HT1080 (cell line): ENCODE measurements around the gene CIART. TPM values are rescaled to one million over a fixed set of nuclear protein-coding genes. Genes with fewer than 3 reads are reported as not detected.
A peak's percentile ranks its signal among the peaks of the same experiment; 100 is the strongest.
"Not testable (repeated sequence)": the region's sequence is repeated elsewhere in the genome, so short reads cannot be mapped to it uniquely, and the experiment has no call there.

ENCODE experiments used
- DNase-seq: peaks from one replicate; pipeline ENCODE4 v3.0.0-alpha.2; 2015; ENCODE audit warnings: low read depth
- small RNA-seq: library from RNA; depleted of rRNA; stranded (forward); fragments of <200 nt; gene quantifications from one replicate; pipeline ENCODE3, GENCODE V24; 2014
- total RNA-seq: library from RNA; depleted of rRNA; stranded (reverse); fragments of >200 nt; shearing (Covaris generic); gene quantifications from 2 replicates; pipeline ENCODE4 v1.2.3, GENCODE V29; 2014; rRNA removed

Gene CIART
- total RNA-seq, 1 experiment from 2014 or later, result 5.7 TPM

DNA sequence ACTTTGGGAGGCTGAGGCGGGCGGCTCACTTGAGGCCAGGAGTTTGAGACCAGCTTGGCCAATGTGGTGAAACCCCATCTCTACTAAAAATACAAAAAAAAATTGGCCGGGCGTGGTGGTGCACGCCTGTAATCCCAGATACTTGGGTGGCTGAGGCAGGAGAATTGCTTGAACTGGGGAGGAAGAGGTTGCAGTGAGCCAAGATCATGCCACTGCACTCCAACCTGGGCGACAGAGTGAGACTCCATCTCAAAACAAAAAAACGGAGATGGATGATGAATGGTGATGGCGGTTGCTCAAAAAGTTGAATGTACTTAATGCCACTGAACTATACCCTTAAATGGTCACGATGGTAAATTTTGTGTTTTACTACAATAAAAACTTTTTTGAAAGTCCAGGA, 26.2 kb downstream of the CIART start:
- DNase-seq, result not testable (repeated sequence)

DNA sequence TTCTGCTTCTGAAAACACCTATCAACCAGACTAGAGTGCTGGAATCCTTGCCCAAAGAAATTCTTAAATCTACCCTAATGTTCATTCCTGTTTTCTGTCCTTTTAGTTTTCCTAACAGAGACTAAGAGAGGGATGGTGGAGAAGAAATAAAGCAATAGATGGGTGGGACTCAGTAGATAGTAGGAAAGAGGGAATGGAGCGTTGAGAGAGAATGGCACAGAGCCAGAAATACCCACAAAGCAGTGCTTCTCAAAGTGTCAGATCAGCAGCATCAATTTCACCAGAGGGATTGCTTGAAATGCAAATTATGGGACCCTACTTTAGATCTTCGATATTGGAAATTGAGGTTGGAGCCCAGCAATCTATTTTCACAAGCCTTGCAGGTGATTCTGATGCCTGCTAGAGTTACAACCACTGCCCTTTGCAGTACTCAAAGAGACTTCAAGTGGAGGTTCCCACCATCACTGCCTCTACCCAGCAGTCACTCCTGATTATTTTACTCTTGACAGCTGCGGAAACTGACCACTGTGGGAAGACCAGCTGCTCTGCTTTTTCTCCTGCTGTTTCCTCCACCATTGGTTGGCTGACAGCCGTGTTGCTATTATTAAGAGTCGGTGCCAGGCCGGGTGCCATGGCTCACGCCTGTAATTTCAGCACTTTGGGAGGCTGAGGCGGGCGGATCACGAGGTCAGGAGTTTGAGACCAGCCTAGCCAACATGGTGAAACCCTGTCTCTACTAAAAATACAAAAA, 27.6 kb downstream of the CIART start:
- no peak for DNase-seq

DNA sequence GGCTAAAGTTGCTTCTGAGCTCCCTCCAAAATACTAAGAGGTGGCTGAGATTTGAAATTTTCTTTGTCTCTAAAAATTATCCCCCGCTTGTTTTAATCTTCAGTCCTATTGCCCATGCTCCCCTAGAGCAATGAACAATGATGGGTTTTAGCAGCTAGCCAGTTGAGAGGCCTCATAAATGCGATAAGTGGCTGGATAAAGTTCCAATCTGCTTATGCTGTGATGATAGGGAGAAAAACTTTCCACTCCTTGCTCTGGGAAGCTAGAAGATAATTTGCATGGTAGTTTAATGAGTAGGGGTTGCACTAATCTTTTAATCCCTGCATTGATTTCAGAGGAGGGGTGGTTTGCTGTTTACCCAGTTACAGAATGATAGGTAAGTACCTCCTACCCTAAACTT, 29.4 kb downstream of the CIART start:
- no peak for DNase-seq

DNA sequence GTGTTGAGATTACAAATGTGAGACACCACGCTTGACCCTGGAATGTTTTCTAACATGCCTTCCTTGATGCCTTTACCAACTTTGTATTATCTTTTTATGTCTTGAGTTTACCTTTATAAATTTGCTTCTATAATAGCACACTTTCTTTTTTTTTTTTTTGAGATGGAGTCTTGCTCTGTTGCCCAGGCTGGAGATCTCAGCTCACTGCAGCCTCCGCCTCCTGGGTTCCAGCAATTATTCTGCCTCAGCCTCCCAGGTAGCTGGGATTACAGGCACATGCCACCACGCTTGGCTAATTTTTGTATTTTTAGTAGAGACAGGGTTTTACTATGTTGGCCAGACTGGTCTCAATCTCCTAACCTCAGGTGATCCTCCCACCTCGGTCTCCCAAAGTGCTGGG, 32.3 kb downstream of the CIART start:
- not testable (repeated sequence) for DNase-seq

DNA sequence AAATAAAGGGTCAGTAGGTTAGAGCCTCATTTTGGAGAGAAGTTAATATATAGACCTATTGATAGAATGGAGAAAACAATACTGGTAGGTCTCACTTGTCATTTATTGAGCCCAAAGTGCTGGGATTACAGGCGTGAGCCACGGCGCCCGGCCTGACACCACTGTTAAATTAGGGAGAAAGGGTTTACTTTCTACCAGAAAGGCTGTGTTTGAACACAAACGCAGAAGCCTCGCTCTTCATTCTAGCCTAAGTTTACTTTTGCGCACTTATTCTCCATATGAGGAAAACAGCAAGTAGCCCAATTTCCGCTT, 38.3 kb downstream of the CIART start:
- no peak for DNase-seq

DNA sequence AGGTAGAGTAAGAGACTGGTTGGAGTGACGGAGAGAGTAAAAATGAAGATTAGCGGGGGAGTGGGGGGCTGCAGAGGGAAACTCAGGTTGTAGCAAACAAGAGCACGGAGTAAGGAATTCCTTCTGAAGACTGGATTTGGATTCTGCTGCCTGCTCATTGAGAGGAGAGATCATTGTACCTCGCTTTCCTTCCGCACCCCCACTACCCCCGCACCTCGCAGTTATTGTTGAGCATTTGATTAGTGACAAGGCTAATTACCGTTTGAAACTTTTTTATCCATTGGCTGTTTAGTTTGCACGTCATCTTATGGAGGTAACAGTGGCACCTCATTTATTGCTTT, 39.4 kb downstream of the CIART start:
- no peak for DNase-seq

DNA sequence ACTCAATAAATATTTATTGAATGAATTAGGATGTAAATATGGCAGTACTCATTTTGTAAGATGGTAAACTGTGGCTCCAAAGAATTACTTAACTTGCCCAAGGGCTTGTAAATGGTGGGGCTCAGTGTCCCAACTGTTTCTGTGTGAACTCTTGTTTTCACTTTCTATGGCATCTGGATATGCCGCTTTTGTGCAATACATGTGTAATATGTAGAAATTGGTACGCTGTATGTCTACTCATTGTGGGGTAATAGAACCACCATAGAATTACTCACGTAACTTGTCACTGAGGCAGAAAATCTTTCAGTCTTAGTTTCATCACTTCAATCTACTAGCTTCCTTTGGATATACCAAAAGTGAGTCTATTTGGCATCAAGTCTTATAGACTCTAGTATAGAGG, 40.0 kb downstream of the CIART start:
- no peak for DNase-seq

DNA sequence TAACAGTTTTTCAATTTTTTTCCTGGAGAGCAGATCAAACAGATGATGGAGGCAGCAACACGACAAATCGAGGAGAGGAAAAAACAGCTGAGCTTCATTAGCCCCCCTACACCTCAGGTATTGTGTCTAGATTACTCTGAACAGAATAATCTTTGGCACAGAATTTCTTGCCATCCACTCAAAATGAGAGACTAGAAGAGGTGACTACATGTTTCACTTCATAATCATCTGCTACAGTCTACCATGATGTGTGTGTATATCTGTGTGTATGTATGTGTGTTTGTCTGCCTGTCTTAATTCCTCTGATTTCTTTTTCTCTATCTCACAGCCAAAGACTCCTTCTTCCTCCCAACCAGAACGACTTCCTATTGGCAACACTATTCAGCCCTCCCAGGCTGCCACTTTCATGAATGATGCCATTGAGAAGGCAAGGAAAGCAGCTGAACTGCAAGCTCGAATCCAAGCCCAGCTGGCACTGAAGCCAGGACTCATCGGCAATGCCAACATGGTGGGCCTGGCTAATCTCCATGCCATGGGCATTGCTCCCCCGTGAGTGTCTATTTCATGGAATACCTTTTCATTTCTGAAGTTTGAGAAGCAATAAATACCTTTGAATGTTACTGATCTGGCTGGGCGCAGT, 50.4 kb downstream of the CIART start:
- DNase-seq, result no peak

Small RNA genes within 50 kb of the gene (small RNA-seq; reads per million reads assigned to genes)
- 3.5 reads per million, percentile 87 among the genes with 10 or more reads in this experiment for gene RNU2-17P

Other genes starting within 250 kb of the CIART start
- 27.9 and 28.5 TPM in 2 replicates for gene VPS45, start 214.8 kb upstream of the CIART start, total RNA-seq
- gene PLEKHO1, start 132.6 kb upstream of the CIART start, total RNA-seq, result 45.1 and 50.1 TPM in 2 replicates
- gene ANP32E, start 46.4 kb upstream of the CIART start, total RNA-seq, result 24.4 and 37.7 TPM in 2 replicates
- gene CA14, start 24.8 kb upstream of the CIART start, total RNA-seq, result not detected in 2 replicates
- 134 and 160 TPM in 2 replicates for gene APH1A, start 13.5 kb upstream of the CIART start, total RNA-seq
- 0.47 and 0.84 TPM in 2 replicates for gene C1orf54, start 9.8 kb upstream of the CIART start, total RNA-seq
- 72.0 and 99.7 TPM in 2 replicates for gene MRPS21, start 11.3 kb downstream of the CIART start, total RNA-seq
- 44.8 and 45.4 TPM in 2 replicates for gene PRPF3, start 39.0 kb downstream of the CIART start, total RNA-seq
- 5.0 and 8.7 TPM in 2 replicates for gene RPRD2, start 81.6 kb downstream of the CIART start, total RNA-seq
- 21.0 and 30.4 TPM in 2 replicates for gene TARS2, start 204.9 kb downstream of the CIART start, total RNA-seq
- gene ECM1, start 225.6 kb downstream of the CIART start, total RNA-seq, result 11.3 and 17.7 TPM in 2 replicates
- gene FALEC, start 233.2 kb downstream of the CIART start, total RNA-seq, result not detected in 2 replicates